ENCODE measurements around the gene IQCF2.
"Not testable (repeated sequence)": the region's sequence is repeated elsewhere in the genome, so short reads cannot be mapped to it uniquely, and the experiment has no call there.

The IQCF2 gene

DNA sequence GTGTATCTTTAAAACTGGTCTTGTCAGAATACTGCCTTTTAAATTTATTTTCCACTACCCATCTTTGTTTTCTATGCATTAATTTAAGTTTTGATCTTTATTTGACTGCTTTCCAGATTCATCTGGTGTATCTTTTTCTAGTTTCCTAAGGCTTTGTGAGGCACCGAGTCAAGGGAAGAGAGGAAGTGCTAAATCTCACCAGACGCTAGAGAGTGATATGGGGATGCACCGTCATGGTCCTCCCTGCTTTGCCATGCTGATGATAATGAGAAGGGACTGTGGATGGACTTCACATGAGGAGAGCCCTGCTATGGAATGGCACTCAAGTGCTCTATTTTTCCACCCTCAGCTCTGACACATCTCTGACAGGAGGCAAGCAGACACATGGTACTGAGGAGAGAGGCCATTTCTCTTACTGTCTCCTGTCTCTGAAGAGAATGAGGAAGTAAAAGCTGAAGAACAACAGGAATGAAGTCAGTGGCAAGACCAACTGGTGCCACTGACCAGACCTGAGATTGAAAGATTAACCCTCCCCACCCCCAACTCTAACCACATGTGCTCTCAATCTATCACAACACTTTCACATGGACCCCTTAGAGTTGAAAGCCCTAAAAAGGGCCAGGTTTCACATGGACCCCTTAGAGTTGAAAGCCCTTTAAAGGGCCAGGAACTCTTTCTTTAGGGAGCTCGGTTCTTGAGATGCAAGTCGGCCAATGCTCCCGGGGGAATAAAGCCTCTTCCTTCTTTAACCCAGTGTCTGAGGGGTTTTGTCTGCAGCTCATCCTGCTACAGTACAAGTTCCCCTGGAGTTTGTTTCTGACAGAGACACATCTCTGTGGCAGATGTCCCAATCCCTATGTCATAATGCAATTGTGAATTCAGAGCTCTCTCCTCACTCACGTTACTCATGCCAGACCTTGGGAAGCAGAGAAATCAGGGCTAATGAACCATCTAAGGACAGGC, at the start of gene IQCF2:
IQCF2 (plus strand) TSS at position 913 of the 963 bp plus-strand sequence. CDS start 52 bp downstream, outside the sequence.
- no peak for DNase-seq (ENCODE audit: low read depth)

DNA sequence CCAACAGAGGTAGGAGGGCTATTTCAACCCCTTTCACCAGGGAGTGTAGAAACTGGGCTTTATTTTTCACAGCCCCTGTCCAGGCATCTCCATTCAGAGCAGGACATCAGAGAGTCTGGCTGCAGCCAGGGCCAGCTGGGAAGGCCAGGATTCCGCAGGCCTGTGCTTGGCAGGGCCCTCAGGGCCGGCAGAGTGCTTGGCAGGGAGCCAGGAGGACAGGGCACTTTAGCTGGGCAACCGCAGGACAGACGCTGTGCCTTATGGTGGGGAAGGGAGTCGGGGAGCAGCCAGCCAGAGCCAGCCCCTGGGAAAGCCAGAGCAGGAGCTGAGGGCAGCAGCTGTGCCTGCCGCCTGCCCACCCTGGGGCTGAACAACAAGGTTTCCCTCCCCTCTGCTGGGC, 47.9 kb upstream of the IQCF2 start:
- DNase-seq (ENCODE audit: low read depth) = no peak

DNA sequence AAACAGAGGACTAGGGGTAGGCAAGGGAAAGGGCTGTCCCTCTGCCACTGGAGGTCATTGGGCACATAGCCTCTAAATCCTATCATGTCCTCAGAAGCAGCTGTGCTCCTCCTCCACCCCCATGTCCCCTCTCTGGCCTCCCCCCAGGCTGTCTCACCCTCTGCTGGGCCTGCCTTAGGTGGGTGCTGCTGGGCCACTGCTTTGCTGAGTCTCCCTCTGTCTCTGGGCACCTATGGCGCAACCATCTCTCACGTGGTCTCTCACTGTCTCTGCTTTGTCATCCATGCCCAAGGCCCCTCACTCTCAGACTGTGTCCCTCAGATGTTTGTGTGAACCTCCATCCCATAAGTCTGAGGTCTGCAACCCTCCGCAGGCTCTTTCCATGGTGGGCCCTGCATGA, 47.4 kb upstream of the IQCF2 start:
- DNase-seq (ENCODE audit: low read depth) = no peak

DNA sequence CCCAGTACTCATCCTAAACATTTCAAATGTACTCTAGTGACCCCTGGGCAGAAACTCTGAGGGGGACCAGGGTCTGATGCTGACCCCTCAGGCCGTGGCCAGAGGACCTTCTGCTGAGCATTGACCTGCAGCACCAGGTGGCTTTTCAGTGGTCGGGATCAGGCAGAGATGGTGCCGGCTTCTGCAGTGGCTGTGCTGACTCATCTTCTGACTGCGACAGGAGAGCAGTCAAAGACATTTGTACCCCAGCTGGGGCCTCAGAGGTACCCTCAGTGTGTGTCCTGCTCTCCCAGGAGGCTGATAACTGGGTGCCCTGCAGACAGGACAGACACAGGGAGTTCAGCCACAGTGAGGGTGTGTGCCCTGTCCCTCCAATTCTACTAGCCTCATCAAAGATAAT, 45.8 kb upstream of the IQCF2 start:
- DNase-seq (ENCODE audit: low read depth) = no peak

DNA sequence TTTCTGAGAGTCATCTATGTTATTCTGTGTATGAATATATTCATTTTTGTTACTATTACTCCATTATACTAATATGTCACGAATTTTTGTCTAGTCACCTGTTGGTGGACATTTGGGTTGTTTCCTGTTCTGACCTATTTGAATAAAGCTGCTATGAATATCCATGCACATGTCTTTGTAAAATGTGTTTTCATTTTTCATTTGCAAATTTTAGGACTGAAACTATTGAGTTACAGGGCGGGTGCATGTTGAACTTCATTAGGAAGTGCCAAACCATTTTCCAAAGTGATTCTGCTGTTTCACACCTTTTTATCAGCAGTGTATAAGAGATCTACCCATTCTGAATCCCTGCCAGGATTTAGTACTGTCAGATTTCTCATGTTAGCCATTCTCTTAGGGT, 44.7 kb upstream of the IQCF2 start:
- DNase-seq (ENCODE audit: low read depth) = no peak

DNA sequence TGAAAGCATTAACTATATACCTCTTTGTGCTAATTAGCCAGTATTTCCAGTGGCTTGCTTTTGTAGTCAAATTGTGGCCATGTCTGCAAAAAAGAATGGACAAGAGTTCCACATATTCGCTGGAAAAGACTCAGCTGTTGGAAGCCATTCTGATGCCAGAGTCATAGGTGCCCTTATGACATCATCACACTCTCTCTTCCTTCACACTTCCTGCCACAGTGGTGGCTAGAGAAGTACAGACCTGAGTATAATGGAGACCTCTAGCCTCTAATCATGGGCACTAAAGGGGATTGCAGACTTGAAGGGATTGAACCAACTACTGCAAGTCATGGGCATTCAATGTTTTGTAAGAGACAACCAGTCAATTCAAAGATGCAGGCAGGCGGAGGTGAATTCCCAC, 44.0 kb upstream of the IQCF2 start:
- DNase-seq (ENCODE audit: low read depth) = no peak

DNA sequence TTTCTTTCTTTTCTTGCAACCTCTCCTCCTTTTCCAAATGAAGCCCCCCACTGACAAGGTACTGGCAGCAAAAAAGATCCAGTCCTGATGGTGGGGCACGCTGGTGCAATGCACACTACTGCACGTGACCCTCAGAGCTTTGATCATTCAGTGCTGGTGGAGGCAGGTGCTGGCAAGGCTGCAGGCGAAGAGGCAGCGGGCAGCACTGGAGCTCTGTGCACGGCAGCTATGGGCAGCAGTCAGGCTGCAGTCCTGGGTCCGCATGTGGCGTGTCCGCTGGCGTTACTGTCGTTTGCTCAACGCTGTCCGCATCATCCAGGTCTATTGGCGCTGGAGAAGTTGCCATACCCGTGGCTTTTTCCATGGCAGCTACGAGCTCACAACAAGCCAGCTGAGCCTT, 42.3 kb upstream of the IQCF2 start:
- no peak for DNase-seq (ENCODE audit: low read depth)

DNA sequence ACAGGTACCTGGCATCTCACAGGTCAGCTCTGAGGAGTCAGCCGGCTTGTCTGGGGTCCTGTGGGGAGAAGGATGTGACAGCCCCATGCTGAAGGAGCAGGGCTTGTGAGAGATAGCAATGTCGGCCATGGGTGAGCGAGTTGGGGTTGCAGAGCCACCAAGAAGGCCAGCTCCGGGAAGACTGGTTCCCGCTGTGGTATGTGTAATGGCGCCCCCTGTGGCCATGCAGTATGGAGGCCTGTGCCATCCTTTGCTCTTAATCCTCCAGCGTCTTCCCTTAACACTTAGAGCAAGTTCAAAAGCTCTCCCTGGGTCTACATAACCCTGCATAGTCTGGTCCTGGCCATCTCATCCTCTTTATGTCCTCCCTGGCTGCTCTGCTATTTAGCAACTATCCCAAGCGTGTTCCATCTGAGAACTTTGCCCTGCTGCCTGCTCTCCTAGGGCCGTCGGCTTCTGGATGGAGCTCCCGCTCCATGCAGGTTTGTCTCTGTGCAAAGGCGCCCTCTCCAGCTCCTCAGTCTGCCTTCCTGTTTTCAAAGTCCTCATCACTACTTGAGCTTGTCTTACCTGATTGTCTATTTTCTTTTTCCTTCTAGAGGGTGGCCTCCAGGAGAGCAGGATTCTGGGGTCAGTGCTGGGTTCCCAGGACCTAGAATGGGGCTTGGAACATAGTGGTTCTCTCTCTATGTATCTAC, 41.6 kb upstream of the IQCF2 start:
- no peak for DNase-seq (ENCODE audit: low read depth)

DNA sequence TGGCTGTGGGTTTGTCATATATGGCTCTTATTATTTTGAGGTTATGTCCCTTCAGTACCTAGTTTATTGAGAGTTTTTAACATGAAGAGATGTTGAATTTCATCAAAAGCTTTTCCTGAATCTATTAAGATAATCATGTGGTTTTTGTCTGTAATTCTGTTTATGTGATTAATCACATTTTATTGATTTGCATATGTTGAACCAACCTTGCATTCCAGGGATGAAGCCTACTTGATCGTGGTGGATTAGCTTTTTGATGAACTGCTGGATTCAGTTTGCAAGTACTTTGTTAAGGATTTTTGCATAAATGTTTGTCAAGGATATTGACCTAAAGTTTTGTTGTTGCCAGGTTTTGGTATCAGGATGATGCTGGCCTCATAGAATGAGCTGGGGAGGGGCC, 33.1 kb upstream of the IQCF2 start:
- DNase-seq (ENCODE audit: low read depth) = no peak

DNA sequence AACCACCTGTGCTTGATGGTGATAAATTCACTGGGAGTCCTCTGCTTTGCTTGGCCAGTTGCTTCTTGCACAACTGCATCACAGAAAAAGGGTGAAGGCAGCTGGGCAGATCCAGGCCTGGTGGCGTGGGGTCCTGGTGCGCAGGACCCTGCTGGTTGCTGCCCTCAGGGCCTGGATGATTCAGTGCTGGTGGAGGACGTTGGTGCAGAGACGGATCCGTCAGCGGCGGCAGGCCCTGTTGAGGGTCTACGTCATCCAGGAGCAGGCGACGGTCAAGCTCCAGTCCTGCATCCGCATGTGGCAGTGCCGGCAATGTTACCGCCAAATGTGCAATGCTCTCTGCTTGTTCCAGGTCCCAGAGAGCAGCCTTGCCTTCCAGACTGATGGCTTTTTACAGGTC, 31.1 kb upstream of the IQCF2 start:
- DNase-seq (ENCODE audit: low read depth) = no peak

DNA sequence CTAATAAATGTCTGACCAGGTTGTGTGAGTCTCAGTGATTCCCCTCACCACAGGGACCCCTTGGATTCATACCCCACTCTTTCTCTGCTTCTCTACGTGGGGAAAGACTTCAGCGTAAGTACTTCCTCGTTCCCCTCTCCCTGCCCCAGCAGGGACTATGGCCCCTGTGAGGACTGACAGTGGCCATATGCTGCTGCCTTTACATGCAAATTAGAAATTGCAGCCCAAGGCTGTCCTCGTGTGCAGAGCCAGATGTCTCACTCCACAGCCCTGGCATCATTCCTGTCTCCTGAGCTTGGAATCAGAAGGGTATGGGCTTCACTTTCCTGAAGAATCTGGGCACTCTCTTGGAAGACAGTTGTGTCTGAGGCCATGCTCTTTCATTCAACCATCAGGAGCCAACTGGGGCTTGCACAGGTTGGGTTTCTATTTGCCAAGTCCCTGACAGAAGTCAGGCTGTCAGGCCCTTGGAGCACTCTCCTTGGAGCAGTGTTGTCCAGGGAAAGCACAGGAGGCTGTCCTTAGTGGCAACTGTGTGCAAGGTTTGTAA, 30.5 kb upstream of the IQCF2 start:
- no peak for DNase-seq (ENCODE audit: low read depth)

DNA sequence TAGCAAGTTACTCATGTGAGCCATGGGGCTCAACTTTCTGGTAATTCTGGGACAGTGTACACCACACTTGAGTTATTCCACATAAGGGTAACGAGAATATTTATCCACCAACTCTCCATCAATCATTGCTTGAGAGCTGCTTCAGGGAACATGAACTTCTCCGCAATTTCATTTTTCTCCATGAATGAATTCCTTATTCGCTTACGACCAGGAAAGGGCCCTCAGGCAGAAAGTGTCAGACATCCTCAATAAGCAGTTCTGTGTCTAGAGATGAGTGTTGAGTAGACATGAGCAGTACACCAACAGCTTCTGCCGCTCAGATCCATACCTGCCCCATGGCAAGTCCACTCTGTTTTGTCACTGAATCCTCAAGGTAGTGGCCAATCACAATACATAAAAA, 24.8 kb upstream of the IQCF2 start:
- no peak for DNase-seq (ENCODE audit: low read depth)

DNA sequence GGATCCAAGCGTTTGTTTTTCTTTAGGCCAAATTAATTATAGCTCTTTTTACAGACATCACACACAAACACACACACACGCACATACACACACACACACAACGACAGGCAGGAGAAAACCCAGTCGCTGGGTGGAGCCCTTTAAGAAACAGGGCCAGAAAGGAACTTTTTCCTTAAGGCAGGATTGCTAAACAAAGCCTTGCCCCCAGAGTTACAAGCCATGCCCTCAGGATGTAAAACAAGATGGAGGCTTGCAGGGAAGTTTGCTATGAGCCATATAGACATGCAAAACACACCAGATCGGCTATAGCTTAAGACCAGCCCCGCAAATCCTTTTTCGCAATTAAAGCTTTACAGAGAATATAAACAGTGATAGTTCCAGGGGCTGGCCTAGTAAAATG, 16.3 kb upstream of the IQCF2 start:
- DNase-seq (ENCODE audit: low read depth) = no peak

DNA sequence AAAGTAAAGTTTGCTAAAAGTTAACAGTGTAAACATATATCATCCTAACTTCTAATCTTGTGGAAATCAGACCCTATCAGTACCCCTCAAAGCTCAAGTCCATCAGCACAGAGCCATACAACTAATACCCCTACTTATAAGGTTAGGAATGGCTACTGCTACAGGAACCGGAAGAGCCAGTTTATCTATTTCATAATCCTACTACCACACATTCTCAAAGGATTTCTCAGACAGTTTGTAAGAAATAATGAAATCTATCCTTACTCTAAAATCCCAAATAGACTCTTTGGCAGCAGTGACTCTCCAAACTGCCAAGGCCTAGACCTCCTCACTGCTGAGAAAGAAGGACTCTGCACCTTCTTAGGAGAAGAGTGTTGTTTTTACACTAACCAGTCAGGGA, 6.0 kb upstream of the IQCF2 start:
- DNase-seq (ENCODE audit: low read depth) = not testable (repeated sequence)

DNA sequence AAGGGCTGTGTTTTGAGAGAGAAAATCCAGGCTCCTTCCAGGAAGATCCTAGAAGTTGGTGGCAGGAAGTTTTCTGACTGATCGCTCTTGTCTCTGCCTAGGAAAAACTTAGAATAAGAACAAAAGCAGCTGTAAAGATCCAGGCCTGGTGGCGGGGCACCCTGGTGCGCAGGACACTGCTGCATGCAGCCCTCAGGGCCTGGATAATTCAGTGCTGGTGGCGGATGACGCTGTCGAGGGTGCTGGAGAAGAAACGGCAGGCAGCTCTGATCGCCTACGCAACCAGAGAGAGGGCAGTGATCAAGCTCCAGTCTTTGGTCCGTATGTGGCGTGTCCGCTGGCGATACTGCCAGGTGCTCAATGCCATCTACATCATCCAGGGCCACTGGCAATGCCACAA, 1.5 kb downstream of the IQCF2 start:
- DNase-seq (ENCODE audit: low read depth) = no peak

DNA sequence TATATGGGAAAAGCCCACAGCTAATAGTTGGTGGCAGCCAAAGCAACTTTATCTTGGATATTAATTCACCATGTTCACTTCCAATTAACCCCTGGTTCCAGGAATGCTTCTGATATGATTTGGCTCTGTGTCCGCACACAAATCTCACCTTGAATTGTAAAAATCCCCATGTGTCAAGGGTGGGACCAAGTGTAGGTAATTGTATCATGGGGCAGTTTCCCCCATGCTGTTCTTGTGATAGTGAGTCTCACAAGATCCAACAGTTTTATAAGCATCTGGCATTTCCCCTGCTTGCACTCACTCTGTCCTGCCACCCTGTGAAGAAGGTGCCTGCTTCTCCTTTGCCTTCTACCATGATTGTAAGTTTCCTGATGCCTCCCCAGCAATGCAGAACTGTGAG, 7.5 kb downstream of the IQCF2 start:
- DNase-seq (ENCODE audit: low read depth) = not testable (repeated sequence)

DNA sequence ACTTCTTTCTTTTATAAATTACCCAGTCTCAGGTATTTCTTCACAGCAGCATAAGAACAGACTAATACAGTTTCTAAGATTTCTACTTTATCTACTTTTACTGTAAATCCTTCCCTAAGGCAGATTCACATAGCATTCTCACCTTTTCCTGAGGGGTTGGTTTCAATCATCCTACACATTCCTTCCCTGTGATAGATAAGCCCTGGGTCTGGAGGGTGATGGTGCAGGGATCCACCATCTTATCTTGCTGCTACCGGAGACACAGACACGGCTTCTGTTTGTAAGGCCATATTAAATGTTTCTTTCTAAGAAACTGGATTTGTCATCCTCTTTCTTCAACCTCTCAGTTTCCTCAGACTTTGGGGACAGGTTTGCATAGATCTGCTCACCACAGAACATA, 7.9 kb downstream of the IQCF2 start:
- no peak for DNase-seq (ENCODE audit: low read depth)

DNA sequence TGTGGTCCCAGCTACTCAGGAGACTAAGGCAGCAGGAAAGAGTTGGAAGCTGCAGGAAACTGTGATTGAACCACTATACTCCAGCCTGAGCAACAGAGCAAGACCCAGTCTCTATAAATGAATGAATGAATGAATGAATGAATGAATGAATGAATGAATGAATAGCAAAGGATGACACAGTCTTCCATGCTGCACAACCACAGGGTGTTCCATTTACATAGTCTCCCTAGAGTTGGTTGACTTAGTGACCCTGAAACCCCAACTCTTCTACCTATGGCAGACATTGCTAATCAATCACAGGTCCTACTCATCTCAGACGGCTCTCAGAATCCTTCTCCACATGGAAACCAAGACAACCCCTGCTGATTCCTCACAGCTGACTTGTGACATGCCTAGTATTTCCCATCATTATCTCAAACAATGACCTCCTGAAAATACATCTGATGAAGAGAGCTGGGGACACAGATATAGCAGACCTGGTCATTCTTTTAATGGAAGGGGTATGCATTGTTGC, 11.9 kb downstream of the IQCF2 start:
- no peak for DNase-seq (ENCODE audit: low read depth)

DNA sequence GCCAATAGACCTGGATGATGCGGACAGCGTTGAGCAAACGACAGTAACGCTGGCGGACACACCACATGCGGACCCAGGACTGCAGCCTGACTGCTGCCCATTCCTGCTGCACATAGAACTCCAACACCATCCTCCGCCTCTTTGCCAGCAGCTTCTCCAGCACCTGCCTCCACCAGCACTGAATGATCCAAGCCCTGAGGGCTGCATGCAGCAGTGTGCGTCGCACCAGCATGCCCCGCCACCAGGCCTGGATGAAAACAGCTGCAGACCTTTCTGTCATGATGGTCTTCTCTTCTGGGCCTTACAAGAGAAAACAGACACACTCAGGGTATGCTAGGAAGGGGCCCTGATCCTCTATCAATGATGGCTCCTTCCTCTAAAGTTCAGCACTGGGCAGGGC, 12.5 kb downstream of the IQCF2 start:
- no peak for DNase-seq (ENCODE audit: low read depth)

DNA sequence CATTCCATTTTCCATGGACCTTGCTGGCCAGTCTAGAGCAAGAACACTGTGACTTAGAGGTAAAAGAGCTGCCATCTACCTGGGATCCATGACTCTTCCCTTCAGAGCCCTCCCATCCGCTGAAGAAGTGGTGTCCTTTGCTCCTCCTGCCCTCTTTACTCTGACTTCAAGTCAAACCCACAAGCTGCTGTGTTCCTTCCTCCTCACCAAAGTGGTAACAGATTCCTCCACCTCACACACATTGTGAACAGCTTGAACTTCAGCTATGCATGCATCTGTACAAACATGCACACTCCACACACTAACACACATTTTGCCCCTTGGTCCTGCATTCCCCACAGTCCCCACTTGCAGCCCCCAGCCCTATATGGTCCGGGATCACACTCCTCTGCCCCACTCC, 13.0 kb downstream of the IQCF2 start:
- DNase-seq (ENCODE audit: low read depth) = no peak

DNA sequence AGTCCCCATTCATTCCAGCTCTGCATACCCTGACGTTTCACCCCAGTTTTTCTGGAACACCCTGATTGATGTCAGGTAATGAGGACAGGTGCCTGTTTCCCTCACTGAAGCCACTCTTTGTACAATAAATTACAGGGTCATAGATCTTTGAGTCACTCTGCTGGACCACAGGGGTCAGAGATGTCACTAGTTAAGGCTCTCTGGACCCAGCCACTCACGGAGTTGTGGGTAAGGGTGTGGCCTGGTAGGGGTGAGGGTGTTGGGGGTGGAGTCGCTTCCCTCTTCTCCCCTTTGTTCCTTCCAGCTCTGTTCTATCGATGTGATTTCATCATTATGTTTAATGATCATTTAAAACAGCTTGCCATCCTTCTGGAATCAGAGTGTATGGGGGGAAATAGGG, 13.5 kb downstream of the IQCF2 start:
- no peak for DNase-seq (ENCODE audit: low read depth)

DNA sequence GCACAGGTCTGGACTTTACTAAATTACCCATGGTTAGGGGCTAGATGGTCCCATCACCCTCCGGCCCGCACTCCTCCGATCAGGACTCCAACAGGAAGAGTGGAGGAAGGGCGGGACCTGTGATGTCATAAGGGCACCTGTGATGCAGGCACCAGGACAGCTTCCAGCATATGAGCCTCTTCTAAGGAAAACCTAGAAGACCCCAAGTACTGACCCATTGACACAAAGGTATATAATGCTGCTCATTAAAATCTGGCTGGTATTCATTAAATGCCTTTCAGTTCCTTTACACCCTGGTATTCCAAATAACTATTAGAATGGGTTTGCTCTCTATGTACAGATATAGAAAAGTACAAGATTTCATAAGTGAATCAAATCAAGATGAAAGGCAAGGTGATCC, 14.1 kb downstream of the IQCF2 start, which contains the start of gene IQCF5:
IQCF5 (minus strand) TSS at position 101 of the 400 bp plus-strand sequence; CDS start at position 31, 70 bp downstream.
- no peak for DNase-seq (ENCODE audit: low read depth)

DNA sequence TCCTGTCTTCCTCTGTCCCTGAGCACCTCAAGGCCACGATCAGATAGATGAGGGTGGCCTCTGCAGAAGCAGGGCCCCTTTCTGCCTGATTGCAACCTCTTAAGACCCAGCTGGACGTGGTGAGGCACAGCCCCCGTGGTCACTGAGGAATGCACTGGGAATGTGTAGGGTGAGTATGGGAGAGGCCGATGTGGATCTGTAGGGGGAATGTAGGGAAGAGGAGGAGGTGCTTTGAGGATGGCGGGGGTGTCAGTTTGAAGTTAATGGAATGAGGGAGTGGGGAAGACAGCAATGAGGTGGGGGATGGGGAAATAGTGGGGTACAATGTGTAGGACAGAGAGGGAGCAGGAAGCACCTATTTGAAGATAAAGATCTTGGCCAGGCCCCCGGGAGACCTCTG, 14.8 kb downstream of the IQCF2 start:
- DNase-seq (ENCODE audit: low read depth) = no peak

Data from stromal cell of bone marrow (primary cell).